GM12874 (cell line): ENCODE data around the gene PCCB.

ENCODE experiments used
- TF ChIP-seq, protein P1 (sequence below): IDR thresholded peaks from 2 replicates; pipeline ENCODE4 v1.5.1; 2011; ENCODE audit warnings: low read depth, mild to moderate bottlenecking, control low read depth, low read length, moderate library complexity; ENCODE audit not compliant: insufficient read depth

Gene PCCB

DNA sequence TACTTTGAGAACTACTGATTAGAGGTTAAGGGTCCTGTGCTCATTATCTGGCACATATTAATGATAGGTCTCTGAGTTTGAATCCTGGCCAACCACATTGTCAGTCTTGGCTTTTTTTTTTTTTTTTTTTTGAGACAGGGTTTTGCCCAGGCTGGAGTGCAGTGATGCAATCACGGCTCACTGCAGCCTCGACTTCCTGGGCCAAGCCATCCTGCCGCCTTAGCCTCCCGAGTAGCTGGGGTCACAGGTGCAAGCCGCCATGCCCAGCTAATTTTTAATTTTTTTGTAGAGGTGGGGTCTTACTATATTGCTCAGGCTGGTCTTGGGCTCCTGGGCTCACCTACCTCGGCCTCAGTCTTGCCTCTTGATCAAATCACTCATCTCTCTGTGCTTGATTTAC, 547 bp upstream of the PCCB start:
- TF ChIP-seq, protein P1, sequence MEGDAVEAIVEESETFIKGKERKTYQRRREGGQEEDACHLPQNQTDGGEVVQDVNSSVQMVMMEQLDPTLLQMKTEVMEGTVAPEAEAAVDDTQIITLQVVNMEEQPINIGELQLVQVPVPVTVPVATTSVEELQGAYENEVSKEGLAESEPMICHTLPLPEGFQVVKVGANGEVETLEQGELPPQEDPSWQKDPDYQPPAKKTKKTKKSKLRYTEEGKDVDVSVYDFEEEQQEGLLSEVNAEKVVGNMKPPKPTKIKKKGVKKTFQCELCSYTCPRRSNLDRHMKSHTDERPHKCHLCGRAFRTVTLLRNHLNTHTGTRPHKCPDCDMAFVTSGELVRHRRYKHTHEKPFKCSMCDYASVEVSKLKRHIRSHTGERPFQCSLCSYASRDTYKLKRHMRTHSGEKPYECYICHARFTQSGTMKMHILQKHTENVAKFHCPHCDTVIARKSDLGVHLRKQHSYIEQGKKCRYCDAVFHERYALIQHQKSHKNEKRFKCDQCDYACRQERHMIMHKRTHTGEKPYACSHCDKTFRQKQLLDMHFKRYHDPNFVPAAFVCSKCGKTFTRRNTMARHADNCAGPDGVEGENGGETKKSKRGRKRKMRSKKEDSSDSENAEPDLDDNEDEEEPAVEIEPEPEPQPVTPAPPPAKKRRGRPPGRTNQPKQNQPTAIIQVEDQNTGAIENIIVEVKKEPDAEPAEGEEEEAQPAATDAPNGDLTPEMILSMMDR, result no peak

DNA sequence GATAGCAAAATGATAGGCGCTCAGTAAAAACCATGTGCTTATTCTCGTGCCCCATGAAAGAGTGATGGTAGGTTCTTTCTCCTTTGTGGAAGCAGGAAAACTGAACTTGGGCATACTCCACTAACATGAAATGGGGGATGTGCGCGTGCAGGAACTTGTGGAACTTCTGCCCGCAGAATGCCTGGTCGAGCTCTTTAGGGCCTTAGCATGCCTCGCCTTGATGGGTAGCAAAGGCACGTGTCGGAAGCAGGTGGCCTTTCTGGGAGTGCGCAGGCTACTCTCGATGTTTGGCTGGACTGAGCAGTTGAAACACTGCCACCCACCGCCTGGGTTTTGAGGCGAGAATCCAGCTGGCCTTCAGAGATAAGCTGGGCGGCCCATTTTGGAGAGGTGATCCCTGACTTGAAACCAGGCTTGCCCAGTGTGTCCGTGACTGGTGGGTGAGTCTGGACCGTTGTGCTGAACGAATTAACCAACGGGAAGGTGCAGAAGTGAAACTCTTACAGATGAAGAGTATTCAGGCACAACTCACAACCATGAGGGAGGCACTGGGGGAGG, 842 bp downstream of the PCCB start:
- TF ChIP-seq, protein P1, result no peak

GRCh38 chr3:136251511-136251910, 1.4 kb downstream of the PCCB start:
- TF ChIP-seq, protein P1, result no peak

- TF ChIP-seq, protein P1, result no peak
Measured at GRCh38 chr3:136255672-136256406, 5.7 kb downstream of the PCCB start.

- TF ChIP-seq, protein P1, result no peak
Measured at GRCh38 chr3:136258199-136258598, 8.1 kb downstream of the PCCB start.

- TF ChIP-seq, protein P1, result no peak
Measured at GRCh38 chr3:136261826-136262225, 11.7 kb downstream of the PCCB start.

- TF ChIP-seq, protein P1, result no peak
Measured at GRCh38 chr3:136262559-136262958, 12.4 kb downstream of the PCCB start.
